IPS DF 19.7 (cell line): ENCODE results near the gene GOT2.
"Not testable (repeated sequence)": the region's sequence is repeated elsewhere in the genome, so short reads cannot be mapped to it uniquely, and the experiment has no call there.

Experiments
- DNase-seq: peaks from one replicate; pipeline ENCODE4 v3.0.0-alpha.2; 2013; ENCODE audit warnings: low read depth, low spot score

Gene GOT2

GRCh38 chr16:58733671-58734458 is at the start of gene GOT2:
TSS of gene GOT2 (minus strand) at chr16:58734316. CDS start at chr16:58734228, 88 bp downstream.
- DNase-seq, result peak; percentile 40

GRCh38 chr16:58779291-58779690 is 45.2 kb upstream of the GOT2 start:
- not testable (repeated sequence) for DNase-seq

- DNase-seq, result no peak
Observed at GRCh38 chr16:58773870-58774269, 39.8 kb upstream of the GOT2 start.

GRCh38 chr16:58768145-58768544 is 34.0 kb upstream of the GOT2 start:
- DNase-seq, result no peak

- DNase-seq, result no peak
Observed at GRCh38 chr16:58767581-58767980, 33.5 kb upstream of the GOT2 start.

- no peak for DNase-seq
Observed at GRCh38 chr16:58756650-58757332, 22.7 kb upstream of the GOT2 start.

DNA sequence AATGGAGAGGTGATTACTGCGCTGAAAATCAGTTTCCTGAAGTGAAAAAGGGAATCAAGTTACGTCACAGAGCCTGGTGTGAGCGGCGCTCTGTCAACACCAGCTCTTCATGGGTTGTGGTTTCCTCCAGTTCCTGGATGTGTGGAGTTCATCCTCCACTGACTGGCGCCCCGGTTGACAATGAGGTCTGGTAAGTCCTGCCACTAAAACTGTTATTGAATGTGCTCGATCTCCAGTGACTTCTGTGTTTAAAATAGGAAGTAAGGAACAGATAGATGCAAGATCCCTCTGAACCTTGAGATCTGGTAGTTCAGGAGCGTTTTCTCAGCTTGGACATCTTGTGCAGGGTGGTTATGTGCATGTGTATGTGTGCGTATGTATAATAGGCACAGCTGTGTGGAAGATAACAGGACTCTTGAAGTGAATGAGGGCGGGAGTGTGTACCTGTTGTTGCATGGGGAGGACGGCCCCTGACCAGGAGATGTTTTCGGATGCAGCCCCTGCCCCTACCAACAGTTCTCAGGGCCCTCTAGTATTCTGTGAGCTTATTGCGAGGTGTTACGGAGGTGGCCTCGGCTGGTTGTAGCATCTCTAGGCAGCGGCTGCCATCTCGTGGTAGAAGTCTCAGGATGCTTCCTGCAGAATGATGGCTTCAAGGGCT is 22.0 kb upstream of the GOT2 start:
- peak; percentile 61 for DNase-seq

- DNase-seq, result no peak
Observed at GRCh38 chr16:58753711-58754134, 19.6 kb upstream of the GOT2 start.

GRCh38 chr16:58744497-58744896 is 10.4 kb upstream of the GOT2 start:
- DNase-seq, result no peak

GRCh38 chr16:58741976-58742375 is 7.9 kb upstream of the GOT2 start:
- DNase-seq, result no peak

DNA sequence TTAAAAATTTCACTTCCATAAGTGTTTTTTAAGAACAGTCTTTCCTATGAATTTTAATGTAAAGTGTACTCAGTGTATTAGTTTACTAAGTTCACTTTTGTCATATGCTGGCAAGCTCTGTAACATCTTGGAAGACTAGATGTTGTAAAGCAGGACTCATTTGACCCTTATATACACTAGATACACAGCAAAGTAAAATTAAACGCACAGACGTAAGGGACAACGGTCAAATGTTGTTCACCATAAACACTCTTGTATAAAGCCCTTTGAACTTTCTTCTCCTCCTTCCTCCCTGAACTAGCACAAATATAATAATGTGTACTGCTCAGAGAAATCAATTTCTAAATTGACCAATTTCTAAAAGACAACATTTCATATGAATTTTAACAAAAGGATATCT is 7.0 kb upstream of the GOT2 start:
- DNase-seq, result no peak

DNA sequence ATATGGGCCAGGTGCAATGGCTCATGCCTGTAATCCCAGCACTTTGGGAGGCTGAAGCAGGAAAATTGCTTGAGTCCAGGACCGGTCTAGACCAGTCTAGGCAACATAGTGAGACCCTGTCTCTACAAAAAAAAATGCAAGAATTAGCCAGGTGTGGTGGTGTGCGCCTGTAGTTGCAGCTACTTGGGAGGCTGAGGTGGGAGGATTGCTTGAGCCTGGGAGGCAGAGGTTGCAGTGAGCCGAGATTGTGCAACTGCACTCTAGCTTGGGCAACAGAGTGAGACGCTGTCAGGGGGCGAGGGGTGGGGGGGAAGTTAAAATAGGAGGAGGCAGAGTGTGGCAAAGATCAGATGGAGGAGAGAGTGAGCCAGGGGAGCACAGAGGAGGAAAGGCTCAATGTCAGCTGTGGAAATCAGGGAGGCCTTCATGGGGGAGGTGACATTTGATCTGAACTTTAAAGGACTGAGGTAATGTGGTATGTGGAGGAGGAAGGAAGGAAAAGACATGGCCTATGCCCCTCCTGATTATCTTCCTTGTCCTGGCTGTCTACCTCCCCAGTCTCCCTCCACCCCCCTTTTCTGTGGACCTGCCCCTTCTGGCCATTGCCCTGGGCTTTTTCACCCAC is 4.7 kb upstream of the GOT2 start:
- no peak for DNase-seq

- peak; percentile 9 for DNase-seq
Observed at GRCh38 chr16:58736341-58736740, 2.2 kb upstream of the GOT2 start.

DNA sequence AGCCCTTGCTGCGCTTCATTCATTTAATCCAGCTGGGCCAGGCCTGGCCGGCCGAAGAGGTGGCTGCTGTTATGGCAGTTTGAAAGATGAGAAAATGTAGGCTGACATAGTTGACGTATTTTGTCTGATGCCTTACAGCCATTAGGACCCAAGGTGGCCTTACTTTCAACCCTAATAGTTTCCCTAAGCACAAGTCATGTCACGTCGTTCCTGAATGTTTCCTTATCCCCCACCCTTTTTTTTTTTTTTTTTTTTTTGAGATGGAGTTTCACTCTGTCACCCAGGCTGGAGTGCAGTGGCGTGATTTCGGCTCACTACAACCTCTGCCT is 307 bp upstream of the GOT2 start:
- DNase-seq, result no peak

DNA sequence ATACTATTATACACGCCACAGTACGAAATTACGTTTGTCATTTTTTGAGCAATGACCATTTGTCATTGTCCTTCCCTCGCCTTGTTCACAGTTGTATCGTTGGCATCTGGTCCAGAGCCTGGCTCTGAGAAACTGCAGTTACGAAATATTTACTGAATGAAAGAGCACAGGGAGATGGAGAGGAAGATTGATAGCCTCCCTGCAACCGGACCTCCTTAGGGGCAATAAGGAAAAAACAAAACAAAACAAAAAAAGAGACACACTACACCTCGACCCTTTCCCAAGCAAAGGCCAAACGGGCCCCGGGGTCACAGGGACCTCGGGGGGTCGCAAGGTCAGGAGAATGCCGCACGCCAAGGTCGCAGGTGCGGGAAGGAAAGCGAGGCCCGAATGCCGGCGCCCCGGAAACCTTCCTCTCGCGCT is 857 bp downstream of the GOT2 start:
- no peak for DNase-seq

DNA sequence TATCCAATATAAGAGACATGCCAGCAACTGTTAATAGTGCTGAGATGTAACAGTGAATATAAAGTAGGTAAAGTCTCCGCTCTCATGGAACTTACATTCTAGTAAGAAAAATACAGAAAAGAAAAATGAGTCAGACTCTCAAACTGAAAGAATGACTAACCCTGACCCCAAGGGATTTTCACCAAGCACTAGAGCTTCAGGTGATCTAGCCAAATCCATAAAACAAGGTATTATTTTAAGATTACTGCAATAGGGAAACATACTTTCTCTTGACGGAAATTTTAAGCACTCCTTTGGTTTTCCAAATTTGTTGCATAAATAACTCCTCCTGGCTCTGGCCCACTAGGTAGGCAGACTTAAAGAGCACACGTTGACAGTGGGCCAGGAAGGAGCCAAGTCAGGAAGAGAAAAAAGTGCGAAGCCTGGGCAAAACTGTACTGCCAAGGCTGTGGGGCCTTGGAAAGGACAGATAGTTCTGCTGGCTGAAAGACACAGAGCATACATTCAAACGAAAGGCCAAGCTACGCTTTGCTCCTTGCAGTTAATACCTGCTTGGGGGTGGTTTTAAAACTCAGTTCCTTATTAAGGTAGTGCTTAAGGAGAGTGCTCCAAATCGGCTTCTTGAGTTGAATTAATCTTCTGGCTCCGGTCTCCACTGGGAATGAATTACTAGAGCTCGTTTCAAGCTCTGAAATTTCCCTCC is 1.4 kb downstream of the GOT2 start:
- no peak for DNase-seq

GRCh38 chr16:58730724-58731370 is 3.3 kb downstream of the GOT2 start:
- DNase-seq, result no peak

DNA sequence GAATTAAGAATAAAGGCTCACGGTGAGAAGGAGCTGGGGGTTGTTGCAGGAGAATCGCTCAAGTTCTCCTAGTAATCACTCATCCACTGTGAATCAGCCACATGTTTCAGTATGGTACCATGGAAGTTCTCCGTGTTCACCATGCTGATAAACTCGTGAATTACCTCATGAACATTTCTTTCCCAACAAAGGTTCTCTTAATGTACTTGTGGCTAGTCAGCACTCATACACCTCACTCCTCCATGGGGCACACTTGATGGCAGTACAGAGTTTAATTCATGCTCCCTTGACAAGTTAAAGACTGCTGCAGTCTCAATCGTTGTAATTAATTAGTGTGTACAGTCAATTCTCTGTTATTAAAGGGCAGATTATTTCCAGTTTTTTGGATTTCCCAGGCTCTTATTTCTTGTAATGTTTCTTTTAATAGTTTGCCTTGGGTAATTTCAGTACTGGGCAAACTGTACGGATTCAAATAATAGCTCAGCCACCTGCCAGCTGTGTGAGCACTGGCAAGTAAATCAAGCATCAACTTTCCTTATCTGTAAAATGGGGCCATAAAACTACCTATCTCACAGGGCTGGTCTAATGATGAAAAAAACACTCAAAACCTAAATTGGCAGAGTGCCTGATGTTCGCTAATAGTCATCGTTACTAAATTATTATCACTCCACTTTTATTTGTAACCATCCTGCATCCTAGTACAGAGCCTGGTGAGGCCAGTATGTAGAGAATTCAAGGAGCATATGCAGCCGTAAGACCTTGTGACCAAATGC is 6.1 kb downstream of the GOT2 start:
- DNase-seq, result no peak

DNA sequence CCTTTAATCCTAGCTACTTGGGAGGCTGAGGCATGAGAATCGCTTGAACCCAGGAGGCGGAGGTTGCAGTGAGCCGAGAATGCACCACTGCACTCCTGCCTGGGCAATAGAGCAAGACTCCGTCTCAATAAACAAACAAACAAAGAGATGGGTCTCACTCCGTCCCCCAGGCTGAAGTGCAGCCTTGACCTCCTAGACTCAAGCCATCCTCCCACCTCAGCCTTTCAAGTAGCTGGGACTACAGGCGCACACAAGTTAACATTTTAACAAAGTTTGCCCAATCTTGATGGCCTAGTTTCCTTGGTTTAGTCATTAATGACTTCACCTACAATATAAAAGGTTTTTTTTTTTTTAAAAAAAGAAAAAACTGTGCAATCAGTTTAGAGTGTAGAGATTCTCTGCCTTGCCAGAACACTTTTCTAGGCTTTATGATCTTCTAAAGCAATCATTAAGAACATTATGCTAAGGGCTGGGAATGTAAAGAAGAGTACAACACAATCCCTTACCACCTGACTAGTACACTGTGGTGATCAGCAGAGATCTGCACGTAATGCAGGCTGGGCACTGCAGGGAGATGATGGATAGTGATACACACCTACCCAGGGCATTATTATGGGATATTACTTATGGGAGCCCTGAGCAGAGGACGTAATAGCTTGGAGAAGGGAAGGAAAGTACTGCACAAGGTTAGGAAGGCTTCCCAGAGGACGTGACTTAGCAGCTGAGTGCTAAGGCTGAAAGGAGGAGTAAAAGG is 6.9 kb downstream of the GOT2 start:
- no peak for DNase-seq

DNA sequence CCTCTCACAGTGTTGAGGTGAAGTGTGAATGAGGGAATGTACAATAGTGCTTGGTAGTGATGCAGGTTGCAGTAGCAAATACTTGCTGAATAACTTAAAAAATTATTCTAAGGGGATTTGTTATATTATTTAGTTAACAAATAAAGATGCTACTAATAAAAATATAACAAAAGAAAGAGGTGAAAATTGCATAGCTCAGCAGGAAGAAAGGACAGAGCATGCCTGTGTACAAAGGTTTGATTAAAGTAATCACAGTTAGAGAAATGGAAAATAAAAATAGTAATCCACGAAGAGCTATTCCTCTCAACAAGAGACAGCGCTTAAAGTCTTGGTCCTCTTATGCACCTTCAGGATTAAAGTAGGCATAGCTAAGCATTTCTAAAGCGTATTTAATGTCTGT is 11.0 kb downstream of the GOT2 start:
- no peak for DNase-seq
